HL-60/S4 treated with retinoic acid at 250 ng/mL for 4 days and 3 days (cell line): ENCODE data around the gene TCERG1L.

Experiments used
- in situ Hi-C: fragments of 300-500 bp; cut with MboI; formaldehyde crosslinking; loops from 2 replicates; pipeline ENCODE4 v1.7.0; 2022; ENCODE audit warnings: low sequenced_read_pairs

Gene TCERG1L

GRCh38 chr10:131131726-131132591 lies 179.6 kb downstream of the TCERG1L start:
- in situ Hi-C loops = no loop called here

DNA sequence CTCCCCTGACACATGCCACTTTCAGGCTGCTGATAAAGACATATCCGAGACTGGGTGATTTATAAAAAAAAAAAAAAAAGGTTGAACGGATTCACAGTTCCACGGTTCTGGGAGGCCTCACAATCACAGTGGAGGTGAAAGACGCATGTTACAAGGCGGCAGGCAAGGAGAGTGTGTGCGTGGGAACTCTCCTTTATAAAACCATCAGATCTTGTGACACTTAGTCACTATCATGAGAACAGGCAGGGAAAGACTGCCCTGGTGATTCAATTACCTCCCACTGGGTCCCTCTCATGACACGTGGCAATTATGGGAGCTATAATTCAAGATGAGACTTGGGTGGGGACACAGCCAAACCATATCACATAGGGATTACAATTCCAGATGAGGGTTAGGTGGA lies 181.5 kb downstream of the TCERG1L start:
- in situ Hi-C loops = no loop called here

GRCh38 chr10:131129544-131129943 lies 182.0 kb downstream of the TCERG1L start:
- in situ Hi-C loops = no loop called here

DNA sequence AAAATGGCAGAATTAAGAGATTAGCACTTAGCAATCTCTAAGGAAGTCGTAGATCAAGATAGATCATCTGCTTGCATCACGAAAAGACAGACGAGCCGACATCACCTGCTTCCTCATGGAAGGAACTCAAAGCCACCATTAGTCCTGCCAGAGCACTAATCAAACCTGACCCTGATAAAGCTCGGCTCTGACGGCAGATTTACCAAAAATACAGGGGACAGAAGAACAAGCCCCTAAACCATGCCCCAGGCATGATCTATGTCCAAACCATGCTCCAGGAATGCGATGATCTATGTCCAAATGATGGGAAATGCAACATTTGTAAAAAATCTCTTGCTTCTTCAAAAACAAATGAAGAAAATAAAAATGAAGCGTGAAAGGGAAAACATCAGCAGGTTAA lies 182.8 kb downstream of the TCERG1L start:
- in situ Hi-C loops = no loop called here

GRCh38 chr10:131127610-131128009 lies 183.9 kb downstream of the TCERG1L start:
- in situ Hi-C loops = no loop called here

DNA sequence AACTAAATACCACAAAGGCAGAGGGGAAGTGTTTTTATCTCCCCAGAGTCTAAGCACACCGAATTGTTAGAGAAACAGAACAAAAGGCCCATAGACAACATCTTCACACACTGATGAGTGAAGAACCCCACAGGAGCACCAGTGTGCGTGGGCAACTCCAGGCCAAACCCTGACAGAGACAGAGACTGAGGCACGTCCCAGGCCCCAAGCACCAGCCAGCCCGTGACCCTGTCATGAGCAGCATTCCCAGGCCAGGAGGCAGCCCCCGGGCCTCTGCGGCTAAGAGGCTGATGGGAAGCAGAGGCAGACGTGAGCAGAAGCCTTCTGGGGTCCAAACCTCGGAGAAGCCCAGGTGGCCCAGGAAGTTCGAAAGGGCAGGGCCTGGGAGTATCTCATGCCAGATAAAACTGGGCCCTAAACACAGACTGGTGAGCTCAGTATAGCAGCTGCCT lies 184.4 kb downstream of the TCERG1L start:
- in situ Hi-C loops = no loop called here

GRCh38 chr10:131126321-131127137 lies 185.0 kb downstream of the TCERG1L start:
- in situ Hi-C loops = no loop called here

DNA sequence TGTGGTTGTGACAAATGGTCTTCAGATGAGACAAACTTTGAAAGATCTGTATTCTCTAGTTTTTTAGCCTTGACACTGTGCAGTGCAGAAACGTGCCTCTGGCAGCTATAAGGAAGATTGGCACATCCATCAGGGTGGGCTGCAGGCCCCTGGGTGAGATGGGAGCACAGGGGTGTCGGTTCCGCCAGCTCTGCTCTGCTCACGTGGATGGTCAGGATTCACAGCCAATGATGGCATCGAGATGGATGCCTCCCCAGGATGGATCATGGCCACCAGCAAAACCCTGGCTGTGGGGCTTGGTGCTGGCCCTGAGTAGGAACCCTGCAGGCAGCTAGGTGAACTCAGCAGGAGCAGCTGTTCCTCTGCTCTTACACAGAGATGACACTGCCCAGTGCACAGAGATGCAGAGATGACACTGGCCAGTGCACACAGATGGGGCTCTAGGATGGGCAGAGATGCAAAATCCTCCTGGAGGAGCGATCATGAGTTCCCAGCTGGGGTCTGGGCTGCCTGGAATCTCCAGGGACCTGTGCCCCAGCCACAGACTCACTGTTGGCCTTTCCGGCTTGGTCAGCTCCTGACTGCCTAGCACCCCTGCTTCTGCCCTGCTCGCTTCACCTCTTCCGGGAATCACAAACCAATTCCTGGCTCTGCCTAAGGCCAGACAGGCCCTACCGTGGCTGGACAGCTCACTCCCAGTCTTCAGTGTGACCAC lies 185.9 kb downstream of the TCERG1L start:
- in situ Hi-C loops = no loop called here

- in situ Hi-C loops = no loop called here
These were observed 186.6 kb downstream of the TCERG1L start for GRCh38 chr10:131124945-131125344.

DNA sequence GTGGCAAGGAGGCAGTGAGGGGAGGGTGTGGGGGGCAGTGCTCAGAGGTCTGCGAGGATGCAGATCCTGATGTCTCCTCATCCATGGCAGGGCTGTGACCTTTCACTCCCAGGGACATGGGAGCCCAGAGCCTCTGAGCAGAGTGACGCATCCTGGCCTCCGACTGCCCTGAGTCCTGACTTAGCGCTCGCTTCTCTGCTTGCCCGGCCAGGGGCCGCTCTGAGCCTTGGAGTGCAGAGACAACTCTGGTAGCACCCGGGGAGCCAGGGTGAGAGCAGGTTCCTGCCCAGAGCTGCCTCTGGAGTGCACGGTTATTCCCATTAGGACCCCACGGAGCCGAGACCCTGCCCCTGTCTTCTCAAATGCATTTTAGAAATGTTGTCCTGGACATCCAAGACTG lies 188.0 kb downstream of the TCERG1L start:
- in situ Hi-C loops = no loop called here

DNA sequence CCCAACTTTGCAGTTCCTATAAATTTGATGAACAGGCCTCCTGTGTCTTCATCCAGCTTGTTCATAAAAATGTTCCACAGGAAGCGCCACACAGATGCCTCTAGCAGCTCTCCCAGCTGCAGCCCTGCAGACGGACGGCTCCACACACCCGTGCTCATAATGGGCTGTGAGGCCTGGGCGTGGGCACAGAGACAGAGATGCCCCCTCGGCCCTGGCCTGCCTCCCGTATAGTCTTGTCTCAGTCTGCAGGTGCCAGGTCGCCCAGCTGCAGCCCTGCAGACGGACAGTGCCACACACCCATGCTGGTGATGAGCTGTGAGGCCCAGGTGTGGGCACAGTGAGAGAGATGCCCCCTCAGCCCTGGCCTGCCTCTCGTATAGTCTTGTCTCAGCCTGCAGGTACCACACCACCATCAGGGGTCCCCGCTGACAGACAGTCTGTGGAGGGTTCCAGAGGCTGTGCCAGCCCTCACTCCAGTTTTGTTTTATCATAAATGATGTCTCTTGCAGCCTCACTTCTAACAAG lies 189.9 kb downstream of the TCERG1L start:
- in situ Hi-C loops = no loop called here

GRCh38 chr10:131119626-131120355 lies 191.7 kb downstream of the TCERG1L start:
- in situ Hi-C loops = no loop called here

GRCh38 chr10:131117416-131118212 lies 193.9 kb downstream of the TCERG1L start:
- in situ Hi-C loops = no loop called here

- in situ Hi-C loops = no loop called here
These were observed 194.5 kb downstream of the TCERG1L start for GRCh38 chr10:131116991-131117375.

- in situ Hi-C loops = no loop called here
These were observed 195.1 kb downstream of the TCERG1L start for GRCh38 chr10:131116216-131116990.

GRCh38 chr10:131115801-131116200 lies 195.7 kb downstream of the TCERG1L start:
- in situ Hi-C loops = no loop called here

GRCh38 chr10:131115321-131115720 lies 196.2 kb downstream of the TCERG1L start:
- in situ Hi-C loops = no loop called here

DNA sequence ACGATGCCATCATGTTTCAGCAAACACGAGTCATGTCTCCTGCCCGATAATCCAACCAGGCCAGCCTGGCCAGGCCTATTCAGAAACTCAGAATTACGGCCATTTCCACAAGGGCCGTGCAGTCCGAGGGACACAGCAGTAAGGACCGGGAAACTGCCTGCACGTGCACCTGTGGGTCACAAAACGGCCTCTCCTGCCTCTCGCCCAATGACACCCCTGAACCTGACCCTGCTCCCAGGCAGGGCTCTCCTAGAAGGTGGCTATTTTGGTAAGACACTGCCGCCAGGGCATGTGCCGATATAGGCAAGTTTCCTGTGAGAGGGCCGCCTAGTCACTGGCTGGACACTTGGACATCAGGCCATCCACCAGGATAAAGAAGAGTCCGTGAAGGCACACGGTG lies 196.7 kb downstream of the TCERG1L start:
- in situ Hi-C loops = no loop called here
